ENCODE data around the gene SMIM36.
"Not testable (repeated sequence)": the region's sequence is repeated elsewhere in the genome, so short reads cannot be mapped to it uniquely, and the experiment has no call there.

The SMIM36 gene

DNA sequence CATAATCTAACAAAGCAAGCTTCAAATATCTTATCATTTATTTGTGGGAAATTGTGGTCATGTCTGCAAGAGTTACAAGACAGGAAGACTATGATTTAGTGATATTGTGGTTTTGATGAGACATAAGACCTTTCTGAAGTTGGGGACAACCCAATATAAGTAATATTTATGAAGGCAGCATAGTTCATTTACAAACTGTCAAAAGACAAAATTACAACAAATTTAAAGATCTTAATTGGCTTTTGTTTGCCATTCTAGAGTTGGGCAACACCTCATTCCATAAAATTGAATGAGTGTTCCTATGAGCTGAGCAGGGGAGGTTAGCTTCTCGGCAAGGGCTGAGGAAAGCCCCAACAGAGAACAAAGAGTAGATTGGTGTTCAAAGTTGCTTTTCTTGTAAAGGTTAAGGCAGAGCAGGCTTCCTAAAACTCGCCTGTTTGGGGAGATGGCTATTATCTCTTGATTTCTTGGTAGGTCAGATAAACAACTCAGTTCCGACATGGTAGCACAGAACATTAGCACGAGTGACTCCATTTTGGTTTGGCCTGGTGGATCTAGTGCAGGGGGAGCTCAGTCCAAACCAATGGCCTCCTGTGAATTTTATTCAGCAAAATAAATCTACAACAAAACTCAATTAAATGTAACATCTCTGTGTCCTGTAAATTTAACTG, 78.8 kb downstream of the SMIM36 start:
- no peak for DNase-seq

- DNase-seq, result not testable (repeated sequence)
Observed at GRCh38 chr17:55431914-55432313, 79.3 kb downstream of the SMIM36 start.

- no peak for DNase-seq
Observed at GRCh38 chr17:55430541-55431288, 80.5 kb downstream of the SMIM36 start.

- DNase-seq, result no peak
Observed at GRCh38 chr17:55427587-55427882, 83.7 kb downstream of the SMIM36 start.

- DNase-seq, result no peak
Observed at GRCh38 chr17:55426851-55427586, 84.2 kb downstream of the SMIM36 start.

DNA sequence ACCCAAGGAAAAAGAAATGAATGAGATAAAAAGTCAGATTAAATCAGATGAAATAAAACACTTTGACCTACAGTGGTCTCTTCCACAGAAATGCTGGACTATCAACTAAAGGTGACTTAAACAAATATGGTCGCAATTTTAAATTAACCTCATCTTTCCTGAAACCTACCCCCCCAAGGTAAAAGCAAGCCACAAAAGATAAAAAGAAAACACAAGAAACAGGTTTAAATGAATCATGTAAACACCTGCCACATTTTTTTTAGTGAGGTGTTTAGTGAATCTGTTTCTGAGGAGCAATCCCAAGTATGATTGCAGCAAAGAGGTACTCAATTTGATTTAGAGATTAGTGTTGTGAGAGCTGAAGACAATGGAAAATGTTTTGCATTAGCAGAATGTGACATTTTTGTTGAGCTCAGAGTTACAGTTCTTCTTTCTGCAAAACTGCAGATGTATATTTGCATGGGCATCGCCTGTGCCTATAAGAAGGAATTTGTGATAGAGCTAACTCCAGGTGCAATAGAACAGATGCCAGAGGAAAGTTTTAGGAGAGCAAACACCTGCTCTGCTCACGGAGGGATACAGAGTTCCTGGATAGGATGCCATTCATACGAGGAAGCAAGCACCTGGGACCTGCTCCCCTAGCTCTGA, 86.2 kb downstream of the SMIM36 start:
- no peak for DNase-seq

DNA sequence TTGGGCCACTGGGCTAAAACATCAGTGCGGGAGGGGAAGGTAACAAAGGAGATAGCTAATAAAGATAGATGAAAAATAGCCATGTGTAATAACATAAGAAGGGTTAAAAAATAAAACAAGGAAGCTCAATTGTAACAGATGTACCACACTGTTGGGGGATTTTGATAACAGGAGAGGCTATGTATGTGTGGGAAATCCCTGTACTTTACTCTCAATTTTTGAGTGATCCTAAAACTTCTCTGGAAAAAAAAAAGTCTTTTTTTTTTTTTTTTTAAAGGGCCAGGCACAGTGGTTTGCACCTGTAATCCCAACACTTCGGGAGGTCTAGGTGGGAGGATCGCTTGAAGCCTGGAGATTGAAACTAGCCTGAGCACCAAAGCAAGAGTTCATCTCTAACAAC, 87.7 kb downstream of the SMIM36 start:
- no peak for DNase-seq

DNA sequence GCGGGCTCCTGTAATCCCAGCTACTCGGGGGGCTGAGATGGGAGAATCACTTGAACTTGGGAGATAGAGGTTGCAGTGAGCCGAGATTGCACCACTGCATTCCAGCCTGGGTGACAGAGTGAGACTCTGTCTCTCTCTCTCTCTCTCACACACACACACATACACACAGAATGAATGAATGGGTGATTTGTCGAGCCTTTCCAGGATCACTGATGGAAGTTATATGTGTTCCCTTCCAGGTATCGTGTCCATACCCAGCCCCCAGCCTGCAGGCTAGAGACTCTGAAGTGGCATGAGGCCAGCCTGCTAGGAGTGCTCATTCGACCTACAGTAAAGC, 88.5 kb downstream of the SMIM36 start:
- not testable (repeated sequence) for DNase-seq

GRCh38 chr17:55421179-55421934, 89.9 kb downstream of the SMIM36 start, which contains the start of gene MMD:
MMD (minus strand) TSS chr17:55421835; CDS start chr17:55421695, 140 bp downstream.
- DNase-seq, result peak; percentile 3

DNA sequence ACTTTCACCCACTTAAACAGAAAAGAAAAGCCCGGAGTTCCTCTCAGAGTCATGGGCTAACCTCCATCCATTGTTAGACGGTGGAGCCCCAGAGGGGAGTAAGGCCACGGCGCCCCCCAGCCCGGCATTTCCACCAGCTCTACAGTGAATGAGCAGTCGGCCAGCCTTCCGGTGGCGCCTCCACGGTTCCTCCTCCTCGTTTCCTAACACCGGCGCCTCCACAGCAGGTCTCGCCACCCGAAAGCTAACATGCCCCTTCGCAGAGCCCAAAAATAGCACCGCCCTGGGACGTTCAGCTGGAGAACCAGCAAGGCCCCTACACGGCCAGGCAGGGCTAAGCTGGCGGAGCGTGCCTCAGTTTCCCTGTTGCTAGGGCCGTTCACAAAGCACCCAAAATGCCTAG, 90.5 kb downstream of the SMIM36 start:
- peak; percentile 33 for DNase-seq

DNA sequence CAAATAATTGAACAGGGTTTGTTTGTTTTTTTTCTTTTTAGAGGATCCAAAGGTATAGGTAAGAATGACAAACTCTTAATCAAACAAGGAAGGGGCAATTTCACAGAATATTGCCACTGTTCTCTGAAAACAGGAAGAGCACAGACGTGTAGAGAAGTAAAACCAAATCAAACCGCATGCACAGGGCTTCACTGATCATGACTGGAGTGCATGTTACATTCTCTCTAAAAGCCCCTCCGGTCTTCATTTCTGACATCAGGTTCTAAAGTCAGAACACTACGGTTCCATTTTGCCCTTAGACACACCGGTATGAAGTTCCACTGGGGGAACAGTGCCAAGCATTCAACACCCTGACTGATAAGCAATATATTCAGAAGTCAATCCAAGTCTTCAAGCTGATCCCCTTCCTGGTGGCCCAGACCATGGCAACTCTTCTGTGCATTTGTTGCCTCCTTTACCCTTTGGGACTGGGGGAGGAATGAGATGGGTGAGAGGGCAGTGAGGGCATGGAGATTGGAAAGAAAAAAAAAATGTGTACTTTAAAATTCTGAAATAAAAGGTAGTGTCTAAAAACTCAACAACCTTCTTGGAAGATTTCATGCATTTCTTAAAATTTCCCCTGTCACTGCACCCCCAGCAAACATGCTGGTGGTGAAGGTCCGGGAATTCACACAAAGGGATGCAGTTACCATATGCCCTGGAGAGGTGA, 91.0 kb downstream of the SMIM36 start:
- peak; percentile 14 for DNase-seq

DNA sequence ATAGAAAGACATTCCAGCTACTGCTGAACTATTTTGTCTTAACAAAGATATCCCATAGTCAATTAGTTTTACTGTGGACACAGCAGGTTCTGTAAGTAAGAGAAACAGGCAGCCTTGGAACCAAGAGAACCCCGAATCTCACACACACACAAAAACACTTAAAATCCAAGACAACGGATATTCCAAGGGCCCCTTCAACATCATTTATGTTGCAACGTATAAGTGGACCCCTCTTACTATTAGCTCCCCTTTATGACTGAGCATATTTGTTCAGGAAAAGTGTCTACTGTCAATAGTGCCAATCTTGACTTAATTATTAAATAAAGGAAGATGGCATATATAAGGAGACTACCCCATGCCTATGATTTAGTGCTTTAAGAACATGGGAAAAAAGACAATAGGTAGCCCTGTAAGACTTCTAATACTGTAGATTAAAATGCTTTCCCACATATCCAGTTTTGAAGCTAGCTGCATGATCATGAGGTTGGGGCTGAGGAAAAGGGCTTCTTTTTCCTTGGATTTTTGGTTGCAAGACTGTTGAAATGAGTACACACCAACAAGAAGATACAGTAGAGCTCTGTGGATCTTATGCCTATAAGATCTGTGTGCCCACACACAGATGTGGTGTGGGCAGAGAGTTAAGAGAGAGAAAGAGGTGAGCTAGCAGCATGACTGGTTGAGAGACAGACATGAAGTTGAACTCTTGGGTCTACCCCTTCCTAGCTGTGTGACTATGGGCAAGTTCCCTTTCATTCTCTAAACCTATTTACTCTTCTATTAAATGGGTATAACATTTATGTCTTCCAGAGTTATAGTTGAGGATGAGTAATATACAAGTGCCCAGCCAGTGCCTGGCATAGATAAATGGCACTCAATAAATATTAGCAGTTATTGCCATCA, 92.6 kb downstream of the SMIM36 start:
- no peak for DNase-seq

DNA sequence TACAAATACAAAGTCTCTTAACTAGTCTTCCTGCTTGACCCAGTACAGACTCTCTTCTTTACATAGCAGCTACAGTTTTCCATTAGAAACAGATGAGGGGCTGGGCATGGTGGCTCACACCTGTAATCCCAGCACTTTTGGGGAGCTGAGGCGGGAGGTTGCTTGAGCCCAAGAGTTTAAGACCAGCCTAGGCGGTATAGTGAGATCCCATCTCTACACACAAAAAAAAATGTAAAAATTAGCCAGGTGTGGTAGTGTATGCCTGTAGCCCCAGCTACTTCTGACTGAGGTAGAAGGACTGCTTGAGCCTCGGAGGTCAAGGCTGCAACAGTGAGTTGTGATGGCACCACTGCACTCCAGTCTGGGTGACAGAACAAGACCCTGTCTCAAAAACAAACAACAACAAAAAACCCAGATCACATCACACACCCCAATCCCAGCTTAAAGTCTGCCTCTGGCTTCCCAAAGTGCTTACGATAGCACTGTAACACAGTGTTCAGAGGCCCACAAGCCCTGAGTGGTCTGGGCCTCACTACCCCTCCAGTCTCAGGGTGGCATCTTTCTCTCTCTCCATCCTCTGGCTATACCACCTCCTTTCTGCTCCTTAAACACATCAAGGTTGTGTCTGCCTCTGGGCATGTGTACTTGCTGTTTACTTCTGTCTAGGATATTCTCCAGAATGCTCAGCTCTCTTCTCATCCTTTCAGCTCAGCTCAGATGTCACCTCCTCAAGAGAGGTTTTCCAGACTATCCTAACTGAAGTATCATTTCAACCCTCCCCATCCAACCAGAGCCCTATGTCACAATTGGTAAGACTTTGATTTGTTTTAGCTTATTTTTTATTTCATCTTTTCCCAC, 93.6 kb downstream of the SMIM36 start:
- DNase-seq, result no peak

DNA sequence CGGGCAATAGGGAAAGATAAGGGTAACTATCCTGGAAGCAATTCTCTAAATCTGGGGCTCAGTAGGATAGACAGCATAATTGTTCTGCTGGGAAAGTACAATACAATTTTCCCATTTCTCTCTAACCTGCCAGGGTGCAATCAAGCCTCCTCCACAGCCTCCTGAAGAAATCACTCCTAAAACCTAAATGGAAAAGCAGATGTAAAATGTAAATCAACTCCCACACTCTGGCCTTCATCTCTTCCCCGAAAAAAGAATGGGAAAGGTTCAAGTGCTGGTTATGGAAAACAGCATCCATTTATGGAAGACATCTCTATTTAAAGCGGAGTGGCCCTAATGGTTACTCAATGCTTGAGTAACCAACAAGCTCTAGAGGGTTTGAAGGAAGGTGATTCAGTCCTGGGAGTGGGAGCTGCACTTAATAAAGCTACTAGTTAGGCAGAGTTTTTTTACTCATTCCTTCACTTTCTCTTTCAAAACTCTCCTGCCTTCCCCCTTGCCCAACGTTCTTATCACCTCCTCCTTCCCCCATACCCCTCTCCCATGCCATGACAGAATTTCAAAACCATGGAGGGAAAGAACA, 94.7 kb downstream of the SMIM36 start:
- no peak for DNase-seq

GRCh38 chr17:55416000-55416399, 95.3 kb downstream of the SMIM36 start:
- no peak for DNase-seq

- no peak for DNase-seq
Observed at GRCh38 chr17:55414983-55415382, 96.3 kb downstream of the SMIM36 start.

DNA sequence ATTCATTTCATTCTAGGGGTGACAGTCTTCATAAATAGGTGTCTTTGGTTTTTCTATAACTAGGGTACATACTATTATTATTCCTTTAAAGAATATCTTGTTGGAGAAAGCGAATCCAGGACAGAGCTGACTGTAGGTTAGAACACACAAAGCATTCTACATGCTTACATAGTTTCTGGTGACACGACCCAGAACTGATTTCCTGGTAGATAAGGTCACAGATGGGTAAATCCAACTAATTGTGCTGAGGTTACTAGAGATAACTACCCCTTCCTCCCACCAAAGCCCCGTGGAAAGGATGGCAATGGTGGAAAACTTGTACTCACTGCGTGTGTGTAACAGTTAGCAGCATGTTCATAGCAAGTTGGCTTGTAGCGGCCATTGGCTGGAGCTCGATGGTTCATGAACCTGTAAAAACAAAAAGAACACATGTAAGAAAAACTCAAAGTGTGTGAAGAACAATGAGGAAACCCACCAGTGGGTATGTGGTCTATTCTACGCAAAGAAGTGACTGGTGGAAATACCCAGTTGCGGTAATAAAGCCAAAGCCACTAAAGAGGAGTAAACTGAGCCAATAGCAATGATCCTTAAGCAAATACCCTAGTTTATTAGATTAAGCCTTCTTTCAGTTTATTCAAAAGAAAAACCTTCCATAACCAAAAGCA, 97.3 kb downstream of the SMIM36 start:
- DNase-seq, result no peak

- no peak for DNase-seq
Observed at GRCh38 chr17:55411463-55411855, 99.8 kb downstream of the SMIM36 start.

Data from stimulated activated CD4-positive, alpha-beta T cell treated with anti-CD3 and anti-CD28 coated beads, Interleukin-1b, Interleukin-23, amount 100 ng/mL, for 48 hours (primary cell).